Liver (tissue), 9 donors: ENCODE data around the gene ODAD3. TPM values are rescaled to one million over a fixed set of nuclear protein-coding genes. Genes with fewer than 3 reads are reported as not detected.

ENCODE experiments used
- DNase-seq: peaks from one replicate; pipeline ENCODE4 v3.0.0-alpha.2; 2017; ENCODE audit warnings: low spot score
- H3K27ac ChIP-seq, 2 donors: one replicate each; pipeline ENCODE4 v1.7.0; 2013; ENCODE audit warnings: inconsistent platforms in 2 of 2, low read length in 2 of 2, control low read depth in 1 of 2, low read depth in 1 of 2, mild to moderate bottlenecking in 1 of 2
- H3K27me3 ChIP-seq, 4 donors: one replicate each; pipeline versions ENCODE4 v1.6.1 to v1.7.0; 2013; ENCODE audit warnings: low read length in 3 of 4, inconsistent platforms in 1 of 4, mild to moderate bottlenecking in 1 of 4, moderate library complexity in 1 of 4; ENCODE audit not compliant: control insufficient read depth in 4 of 4, insufficient read depth in 4 of 4
- H3K36me3 ChIP-seq, 4 donors: one replicate each; pipeline versions ENCODE4 v1.6.1 to v1.7.0; 2013; ENCODE audit warnings: low read length in 3 of 4, mild to moderate bottlenecking in 3 of 4, low read depth in 1 of 4, moderate library complexity in 1 of 4; ENCODE audit not compliant: control insufficient read depth in 4 of 4, insufficient read depth in 3 of 4
- H3K4me1 ChIP-seq, 4 donors: one replicate each; pipeline versions ENCODE4 v1.6.1 to v1.7.0; 2013; ENCODE audit warnings: low read length in 3 of 4, mild to moderate bottlenecking in 3 of 4, moderate library complexity in 1 of 4; ENCODE audit not compliant: control insufficient read depth in 4 of 4, insufficient read depth in 4 of 4
- H3K4me3 ChIP-seq, 3 donors: one replicate each; pipeline versions ENCODE4 v1.6.1 to v1.7.0; 2013; ENCODE audit warnings: low read length in 3 of 3, control low read depth in 1 of 3, low read depth in 1 of 3, mild to moderate bottlenecking in 1 of 3
- H3K9ac ChIP-seq, 2 donors: one replicate each; pipeline ENCODE4 v1.7.0; 2013; ENCODE audit warnings: low read length in 2 of 2, mild to moderate bottlenecking in 2 of 2, moderate library complexity in 2 of 2, control low read depth in 1 of 2, low read depth in 1 of 2
- H3K9me3 ChIP-seq, 4 donors: one replicate each; pipeline versions ENCODE4 v1.6.1 to v1.7.0; 2013; ENCODE audit warnings: low read length in 3 of 4; ENCODE audit not compliant: control insufficient read depth in 4 of 4
- ATF3 ChIP-seq: IDR thresholded peaks from 2 replicates; pipeline ENCODE4 v1.6.1; 2016; ENCODE audit warnings: antibody characterized with exemption
- CTCF ChIP-seq: fragments of 150-350 bp; IDR thresholded peaks from 2 replicates; pipeline ENCODE4 v1.5.1; 2017; ENCODE audit warnings: improper control_type of control experiment, low read depth, low read length; ENCODE audit not compliant: missing input control
- EGR1 ChIP-seq, 2 donors: IDR thresholded peaks; 2 replicates each; pipeline ENCODE4 v1.6.1; 2016 to 2018; ENCODE audit warnings: antibody characterized with exemption in 2 of 2, low read depth in 2 of 2
- FOXA1 ChIP-seq: IDR thresholded peaks from 2 replicates; pipeline ENCODE4 v1.6.1; 2016; ENCODE audit warnings: antibody characterized with exemption
- FOXA2 ChIP-seq: IDR thresholded peaks from 2 replicates; pipeline ENCODE4 v1.6.1; 2016; ENCODE audit warnings: antibody characterized with exemption
- GABPA ChIP-seq, 2 donors: IDR thresholded peaks in 1 of 2; conservative IDR thresholded peaks in 1 of 2; 2 replicates each; pipeline ENCODE4 v1.6.1; 2016; ENCODE audit warnings: antibody characterized with exemption in 2 of 2, mild to moderate bottlenecking in 1 of 2, moderate library complexity in 1 of 2
- HNF4A ChIP-seq, 2 donors: conservative IDR thresholded peaks; 2 replicates each; pipeline ENCODE4 v1.6.1; 2016; ENCODE audit warnings: antibody characterized with exemption in 2 of 2, mild to moderate bottlenecking in 2 of 2
- HNF4G ChIP-seq: IDR thresholded peaks from 2 replicates; pipeline ENCODE4 v1.6.1; 2016; ENCODE audit warnings: antibody characterized with exemption
- JUND ChIP-seq, 2 donors: IDR thresholded peaks; 2 replicates each; pipeline ENCODE4 v1.6.1; 2016; ENCODE audit warnings: antibody characterized with exemption in 2 of 2
- MAX ChIP-seq: IDR thresholded peaks from 2 replicates; pipeline ENCODE4 v1.6.1; 2016; ENCODE audit warnings: antibody characterized with exemption
- NR2F2 ChIP-seq: IDR thresholded peaks from 2 replicates; pipeline ENCODE4 v1.6.1; 2016; ENCODE audit warnings: antibody characterized with exemption
- RAD21 ChIP-seq, 2 donors: IDR thresholded peaks; 2 replicates each; pipeline ENCODE4 v1.6.1; 2016; ENCODE audit warnings: antibody characterized with exemption in 2 of 2, mild to moderate bottlenecking in 2 of 2
- REST ChIP-seq: IDR thresholded peaks from 2 replicates; pipeline ENCODE4 v1.6.1; 2016; ENCODE audit warnings: antibody characterized with exemption, mild to moderate bottlenecking
- RXRA ChIP-seq, 2 donors: IDR thresholded peaks; 2 replicates each; pipeline ENCODE4 v1.6.1; 2017 to 2018; ENCODE audit warnings: antibody characterized with exemption in 2 of 2, mild to moderate bottlenecking in 1 of 2
- SP1 ChIP-seq: IDR thresholded peaks from 2 replicates; pipeline ENCODE4 v1.6.1; 2018; ENCODE audit warnings: antibody characterized with exemption, mild to moderate bottlenecking
- TAF1 ChIP-seq: conservative IDR thresholded peaks from 2 replicates; pipeline ENCODE4 v1.6.1; 2016; ENCODE audit warnings: antibody characterized with exemption, mild to moderate bottlenecking
- YY1 ChIP-seq: IDR thresholded peaks from 2 replicates; pipeline ENCODE4 v1.6.1; 2016; ENCODE audit warnings: antibody characterized with exemption, mild to moderate bottlenecking
- ZBTB33 ChIP-seq: IDR thresholded peaks from 2 replicates; pipeline ENCODE4 v1.6.1; 2016; ENCODE audit warnings: antibody characterized with exemption
- WGBS: extraction: QIAGEN DNeasy Blood & Tissue Kit; methylation state at CpG from one replicate; pipeline ENCODE4 v1.1.7; 2013; 5-methylcytosine and 5-hydroxymethylcytosine counted together
- polyA plus RNA-seq, 2 donors: library from polyadenylated mRNA; stranded (reverse) in 1 of 2; unstranded in 1 of 2; fragments of 200-250 nt in 1 of 2; fragments of >200 nt in 1 of 2; fragmentation: Nextera tagmentation in 1 of 2; extraction: Ambion mirVana in 1 of 2; gene quantifications; one replicate each; pipeline versions ENCODE4 v1.2.1 to v1.2.3, GENCODE V29; 2013 to 2015
- total RNA-seq, 2 donors: library from RNA; depleted of rRNA; stranded (reverse); fragments of >200 nt; gene quantifications; one replicate each; pipeline ENCODE4 v1.2.3, GENCODE V29; 2014
- donor health status: healthy.
- donor health status: healthy.
- donor health status: healthy.
- donor health status: healthy.
- donor health status: healthy.

The ODAD3 gene
- total and polyA plus RNA-seq, 4 donors, result 0.08 to 0.46 (median 0.21) TPM; not detected in 1

GRCh38 chr19:11377237-11377636 lies 57.7 kb downstream of the ODAD3 start:
- peaks cover 8 to 55% (median 33%) of the 10 kb centered on the region in 4 donors for H3K4me1 ChIP-seq
- DNase-seq, result no peak
- no peak overlapping the region for H3K4me3 ChIP-seq
- TF ChIP-seq GABPA (IDR thresholded peaks at IDR 0.05 in 1 of 2, conservative IDR thresholded peaks at IDR 0.05 in 1 of 2) (no peak), JUND (IDR thresholded peaks at IDR 0.05) (peak in 1 of 2 donors; percentile 67)
- H3K36me3 ChIP-seq, result no peaks in the 10 kb centered on the region
- H3K9me3 ChIP-seq, result no peaks in the 10 kb centered on the region
- H3K9ac ChIP-seq, result no peak overlapping the region
- peak overlapping the region in 1 of 2 donors; percentile 9 for H3K27ac ChIP-seq
- H3K27me3 ChIP-seq, result no peaks in the 10 kb centered on the region

- H3K9ac ChIP-seq, result peak overlapping the region; percentile 61 to 86
- no peaks in the 10 kb centered on the region for H3K27me3 ChIP-seq
- 4% methylated on average over 27 of the region's 27 CpGs for WGBS
- H3K27ac ChIP-seq, result peak overlapping the region; percentile 87 to 98
- H3K36me3 ChIP-seq, result peaks cover 0 to 4% (median under 1%) of the 10 kb centered on the region in 4 donors
- peak; percentile 91 for TF ChIP-seq REST
- TF ChIP-seq TAF1, result no peak
- no peak for TF ChIP-seq FOXA1
- TF ChIP-seq FOXA2, result no peak
- peak in 1 of 2 donors; percentile 56 for TF ChIP-seq JUND (IDR thresholded peaks at IDR 0.05)
- peak in 1 of 2 donors; percentile 60 for TF ChIP-seq RXRA (IDR thresholded peaks at IDR 0.05)
- no peak for TF ChIP-seq ATF3
- peak in 1 of 2 donors; percentile 59 for TF ChIP-seq EGR1 (IDR thresholded peaks at IDR 0.05; ENCODE audit: low read depth in 2 of 2)
- TF ChIP-seq MAX, result no peak
- peak; percentile 95 for TF ChIP-seq NR2F2
- peak in 1 of 2 donors; percentile 19 for TF ChIP-seq GABPA (IDR thresholded peaks at IDR 0.05 in 1 of 2, conservative IDR thresholded peaks at IDR 0.05 in 1 of 2)
- peak; percentile 67 for TF ChIP-seq SP1
- TF ChIP-seq RAD21 (IDR thresholded peaks at IDR 0.05), result peak; percentile 3 to 41
- TF ChIP-seq YY1, result peak; percentile 71
- TF ChIP-seq ZBTB33, result peak; percentile 30
- no peak for TF ChIP-seq CTCF
- TF ChIP-seq HNF4A (conservative IDR thresholded peaks at IDR 0.05), result peak; percentile 66 to 76
- no peak for TF ChIP-seq HNF4G
- peaks cover 4 to 38% (median 21%) of the 10 kb centered on the region in 4 donors for H3K4me1 ChIP-seq
- DNase-seq, result peak; percentile 58
- no peaks in the 10 kb centered on the region for H3K9me3 ChIP-seq
- peak overlapping the region; percentile 54 to 71 (median 66) for H3K4me3 ChIP-seq
These were observed 59.6 kb downstream of the ODAD3 start for GRCh38 chr19:11375143-11375948.
